IgD-negative memory B cell (primary cell): ENCODE measurements around the gene EBF3. TPM values are rescaled to one million over a fixed set of nuclear protein-coding genes. Genes with fewer than 3 reads are reported as not detected.
A peak's percentile ranks its signal among the peaks of the same experiment; 100 is the strongest.

Source experiments
- H3K27ac Mint-ChIP-seq, 3 donors: one replicate each; pipeline ENCODE4 v1.8.0; 2020 to 2022; ENCODE audit warnings: mild to moderate bottlenecking in 3 of 3, mixed read lengths in 3 of 3, moderate library complexity in 1 of 3
- H3K27me3 Mint-ChIP-seq: one replicate; pipeline ENCODE4 v1.8.0; 2021; ENCODE audit warnings: mixed read lengths
- H3K36me3 Mint-ChIP-seq: one replicate; pipeline ENCODE4 v1.8.0; 2020; ENCODE audit warnings: mild to moderate bottlenecking, mixed read lengths
- H3K4me1 Mint-ChIP-seq, 3 donors: one replicate each; pipeline ENCODE4 v1.8.0; 2020 to 2022; ENCODE audit warnings: mixed read lengths in 3 of 3, mild to moderate bottlenecking in 1 of 3
- H3K4me3 Mint-ChIP-seq, 4 donors: one replicate each; pipeline ENCODE4 v1.8.0; 2020 to 2022; ENCODE audit warnings: mild to moderate bottlenecking in 4 of 4, mixed read lengths in 4 of 4, moderate library complexity in 3 of 4
- H3K9me3 Mint-ChIP-seq, 3 donors: one replicate each; pipeline ENCODE4 v1.8.0; 2020 to 2021; ENCODE audit warnings: mixed read lengths in 3 of 3, mild to moderate bottlenecking in 1 of 3
- polyA plus RNA-seq: library from polyadenylated mRNA; unstranded; fragments of 300-500 nt; fragmentation: Illumina TruSeq; gene quantifications from one replicate; pipeline ENCODE4 v1.2.3, GENCODE V29; 2021

The EBF3 gene
- polyA plus RNA-seq, 1 donor from 2014 or later = not detected

DNA sequence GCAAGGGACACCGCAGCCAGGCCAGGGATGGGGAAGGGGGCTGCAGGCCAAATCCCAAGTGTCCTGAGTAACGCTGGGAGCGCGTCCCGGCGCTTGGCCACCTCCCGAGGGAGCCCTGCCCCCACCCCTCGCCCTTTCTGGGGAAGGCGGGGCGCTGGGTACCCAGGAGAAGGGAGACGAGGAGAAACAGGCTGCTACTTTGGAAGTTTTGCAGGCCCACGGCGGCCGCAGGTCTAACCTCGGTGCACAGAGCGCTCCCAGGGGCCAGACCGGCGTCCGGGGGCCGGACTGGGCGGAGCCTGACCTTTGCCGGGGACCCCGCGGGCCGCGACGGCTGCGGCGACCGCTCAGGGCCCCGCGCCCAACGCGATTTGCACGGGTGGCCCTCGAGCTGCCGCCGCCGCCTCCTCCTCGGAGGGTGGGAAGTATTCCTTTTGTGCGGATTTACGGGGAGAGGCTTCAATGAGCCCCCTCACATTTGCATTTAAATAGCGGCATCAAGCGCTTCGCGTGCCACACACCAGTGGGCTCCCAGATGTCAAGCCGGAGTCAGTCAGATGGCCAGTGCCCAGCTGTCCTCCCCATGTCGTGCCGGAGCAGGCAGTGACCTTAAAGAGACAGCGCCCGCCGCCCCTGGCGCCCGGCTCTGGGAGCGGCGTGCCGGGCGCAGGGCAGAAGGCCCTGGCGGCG lies 3.0 kb upstream of the EBF3 start:
- H3K4me3 Mint-ChIP-seq = no peak overlapping the region
- H3K36me3 Mint-ChIP-seq = no peaks in the 10 kb centered on the region
- peaks cover 7 to 15% (median 14%) of the 10 kb centered on the region in 3 donors for H3K4me1 Mint-ChIP-seq
- peaks cover 40% of the 10 kb centered on the region for H3K27me3 Mint-ChIP-seq
- no peak overlapping the region for H3K27ac Mint-ChIP-seq
- H3K9me3 Mint-ChIP-seq = peaks cover 0 to 10% (median 0%) of the 10 kb centered on the region in 3 donors

DNA sequence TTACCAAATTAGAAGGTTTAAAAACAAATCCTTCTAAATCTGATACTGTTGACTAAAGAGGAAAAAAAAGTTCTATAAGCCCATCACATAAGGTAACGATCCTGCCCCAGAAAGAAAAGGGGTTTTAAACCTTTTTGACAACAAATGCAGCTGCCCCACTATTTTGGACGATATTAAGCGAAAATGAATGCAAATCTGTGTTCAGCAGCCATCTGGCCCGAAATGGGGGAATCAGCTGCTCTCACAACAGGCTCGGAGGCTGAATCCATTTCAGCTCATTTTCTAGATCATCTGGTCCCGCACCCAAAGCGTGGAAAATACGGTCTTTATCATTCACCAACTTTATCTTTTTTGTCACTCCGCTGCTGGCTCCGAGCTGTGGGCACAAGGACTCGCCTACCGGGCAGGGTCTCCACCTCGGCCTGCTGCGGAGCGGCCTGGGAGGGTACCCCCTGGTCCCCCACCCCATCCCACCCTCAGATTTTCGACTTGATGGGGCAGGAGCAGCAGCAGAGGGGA lies 2.4 kb upstream of the EBF3 start:
- Mint-ChIP-seq H3K27me3 (peaks cover 42% of the 10 kb centered on the region), H3K27ac (peak overlapping the region; percentile 59 to 86 (median 83)), H3K36me3 (no peaks in the 10 kb centered on the region), H3K4me1 (peaks cover 5 to 11% (median 11%) of the 10 kb centered on the region in 3 donors), H3K4me3 (peak overlapping the region in 2 of 4 donors; percentile 44 to 60), H3K9me3 (peaks cover 0 to 11% (median 0%) of the 10 kb centered on the region in 3 donors)

DNA sequence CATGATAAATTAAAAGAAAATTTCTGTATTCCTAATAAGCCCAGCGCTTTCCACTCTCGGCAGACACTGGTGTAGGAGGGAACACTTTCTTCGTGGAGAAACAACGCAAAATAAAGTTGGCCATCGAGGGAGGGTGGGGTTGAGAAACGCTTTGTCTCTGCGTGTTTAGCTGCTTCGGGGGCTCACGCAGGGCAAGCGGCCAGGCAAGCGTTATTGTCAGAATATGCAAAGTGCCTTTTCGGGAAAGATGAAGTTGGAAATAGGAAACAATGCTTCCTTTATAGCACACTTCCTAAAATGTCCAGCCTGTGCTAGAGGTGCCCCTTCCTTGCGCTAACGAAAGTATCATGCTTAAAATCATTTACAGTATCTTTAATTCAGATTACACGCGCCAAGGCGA lies 1.9 kb upstream of the EBF3 start:
- H3K9me3 Mint-ChIP-seq = peaks cover 0 to 13% (median 0%) of the 10 kb centered on the region in 3 donors
- H3K27me3 Mint-ChIP-seq = peaks cover 45% of the 10 kb centered on the region
- H3K36me3 Mint-ChIP-seq = no peaks in the 10 kb centered on the region
- H3K4me3 Mint-ChIP-seq = peak overlapping the region in 1 of 4 donors; percentile 44
- H3K27ac Mint-ChIP-seq = peak overlapping the region; percentile 59 to 86 (median 83)
- H3K4me1 Mint-ChIP-seq = peaks cover 5 to 11% (median 10%) of the 10 kb centered on the region in 3 donors

DNA sequence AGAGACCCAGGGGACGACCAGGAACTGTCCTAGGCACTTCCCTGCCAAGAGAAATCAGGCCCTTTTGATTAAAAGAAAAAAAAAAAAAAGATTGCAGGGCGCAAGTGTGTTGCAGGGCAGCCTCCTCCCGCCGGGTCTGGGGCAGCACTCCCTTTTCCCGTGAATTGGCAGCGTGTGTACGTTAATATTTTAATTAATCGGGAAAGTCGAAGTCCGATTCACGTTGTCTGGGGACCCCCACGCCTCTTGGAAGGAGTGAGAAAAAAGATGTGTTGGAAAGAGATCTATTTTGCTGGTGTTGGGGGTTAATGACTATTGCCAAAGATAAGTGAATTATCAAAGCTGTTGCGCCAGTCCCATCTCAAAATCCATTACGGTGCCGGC lies 1.3 kb upstream of the EBF3 start:
- Mint-ChIP-seq H3K4me3 (peak overlapping the region in 1 of 4 donors; percentile 44), H3K9me3 (peaks cover 0 to 13% (median 0%) of the 10 kb centered on the region in 3 donors), H3K4me1 (peaks cover 5 to 11% (median 9%) of the 10 kb centered on the region in 3 donors), H3K27ac (peak overlapping the region in 2 of 3 donors; percentile 83 to 86), H3K36me3 (no peaks in the 10 kb centered on the region), H3K27me3 (peaks cover 47% of the 10 kb centered on the region)

DNA sequence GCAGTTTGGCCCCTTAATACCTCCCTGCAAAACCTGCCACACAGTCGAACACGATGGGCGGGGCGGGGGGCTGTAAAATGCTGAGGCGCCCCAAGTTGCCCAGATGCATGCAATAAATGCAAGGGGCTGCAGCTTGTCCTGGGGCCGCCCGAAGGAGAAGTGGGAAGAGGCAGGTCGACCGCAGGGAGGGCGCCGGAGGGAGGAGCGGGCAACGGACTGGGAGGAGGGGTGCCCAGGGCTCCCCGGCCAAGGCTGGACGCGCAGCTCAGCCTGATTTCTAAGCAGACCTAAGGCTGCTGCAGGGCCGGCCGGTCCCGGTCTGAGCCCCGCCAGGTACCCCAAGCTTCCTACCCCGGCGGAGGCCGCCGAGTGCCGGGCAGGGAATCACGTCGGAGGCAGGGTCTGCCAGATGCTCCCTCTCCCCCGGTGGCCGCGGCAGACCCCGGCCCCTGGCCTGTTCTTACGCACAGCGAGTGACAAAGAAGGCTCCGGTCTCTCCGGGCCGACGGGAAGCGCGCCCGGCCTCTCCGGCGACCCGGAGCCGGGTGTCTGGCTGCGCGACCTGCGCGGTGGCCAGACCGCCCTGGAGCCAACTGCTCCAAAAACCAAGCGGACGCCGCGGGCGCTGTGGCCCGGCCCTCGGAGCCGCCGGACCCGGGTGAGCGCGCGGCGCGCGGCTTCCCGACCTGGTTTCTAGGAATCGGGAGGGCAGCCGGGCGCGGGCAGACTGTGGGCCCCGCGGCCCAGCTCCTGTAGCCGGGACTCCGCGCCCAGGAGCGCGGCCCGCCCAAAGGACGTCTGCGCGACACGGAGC lies 744 bp upstream of the EBF3 start:
- Mint-ChIP-seq H3K9me3 (peaks cover 0 to 9% (median 0%) of the 10 kb centered on the region in 3 donors), H3K4me3 (peak overlapping the region in 1 of 4 donors; percentile 22), H3K4me1 (peaks cover 6 to 7% (median 7%) of the 10 kb centered on the region in 3 donors), H3K36me3 (no peaks in the 10 kb centered on the region), H3K27me3 (peaks cover 45% of the 10 kb centered on the region), H3K27ac (peak overlapping the region in 1 of 3 donors; percentile 69)

DNA sequence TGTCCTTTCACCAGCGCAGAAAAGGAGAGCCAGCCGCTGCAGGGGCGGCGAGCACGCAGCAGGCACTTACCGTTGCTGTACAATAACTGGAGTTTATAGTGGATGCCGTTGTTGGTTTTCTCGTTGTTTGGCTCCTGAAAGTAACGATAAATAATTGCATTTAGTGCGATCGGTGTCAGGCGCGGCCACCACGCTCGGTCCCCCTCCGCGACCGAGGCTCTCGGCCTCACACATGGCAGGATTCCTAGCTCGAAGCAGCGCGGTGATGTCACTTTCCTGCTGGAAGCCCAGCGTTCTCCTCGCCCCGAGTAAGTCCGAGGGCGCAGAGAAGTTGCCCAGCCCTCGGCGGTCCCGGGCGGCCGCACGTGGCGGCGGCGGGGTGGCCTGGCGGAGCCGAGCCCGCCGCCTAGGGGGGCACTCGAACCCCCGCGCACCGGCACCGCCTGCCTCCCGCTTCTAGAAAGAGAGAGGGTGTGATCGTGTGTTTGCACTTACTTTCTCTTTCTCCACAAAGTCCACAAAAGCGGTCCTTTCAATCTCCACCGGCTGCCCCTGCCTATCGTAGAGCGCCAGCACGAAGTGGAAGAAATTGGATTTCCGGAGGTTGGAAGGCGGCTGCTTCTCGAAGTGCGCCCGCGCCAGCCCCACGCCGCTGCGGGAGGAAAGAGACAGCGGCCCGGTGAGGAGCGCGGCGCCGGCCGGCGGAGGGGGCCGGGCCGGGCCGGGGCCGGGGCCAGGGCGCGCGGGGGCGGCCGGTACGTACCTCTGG lies 1.0 kb downstream of the EBF3 start:
- H3K9me3 Mint-ChIP-seq = peaks cover 0 to 13% (median 0%) of the 10 kb centered on the region in 3 donors
- H3K4me3 Mint-ChIP-seq = peak overlapping the region; percentile 24 to 76 (median 45)
- peaks cover 5 to 12% (median 11%) of the 10 kb centered on the region in 3 donors for H3K4me1 Mint-ChIP-seq
- H3K36me3 Mint-ChIP-seq = no peaks in the 10 kb centered on the region
- peaks cover 49% of the 10 kb centered on the region for H3K27me3 Mint-ChIP-seq
- peak overlapping the region; percentile 61 to 94 (median 87) for H3K27ac Mint-ChIP-seq

DNA sequence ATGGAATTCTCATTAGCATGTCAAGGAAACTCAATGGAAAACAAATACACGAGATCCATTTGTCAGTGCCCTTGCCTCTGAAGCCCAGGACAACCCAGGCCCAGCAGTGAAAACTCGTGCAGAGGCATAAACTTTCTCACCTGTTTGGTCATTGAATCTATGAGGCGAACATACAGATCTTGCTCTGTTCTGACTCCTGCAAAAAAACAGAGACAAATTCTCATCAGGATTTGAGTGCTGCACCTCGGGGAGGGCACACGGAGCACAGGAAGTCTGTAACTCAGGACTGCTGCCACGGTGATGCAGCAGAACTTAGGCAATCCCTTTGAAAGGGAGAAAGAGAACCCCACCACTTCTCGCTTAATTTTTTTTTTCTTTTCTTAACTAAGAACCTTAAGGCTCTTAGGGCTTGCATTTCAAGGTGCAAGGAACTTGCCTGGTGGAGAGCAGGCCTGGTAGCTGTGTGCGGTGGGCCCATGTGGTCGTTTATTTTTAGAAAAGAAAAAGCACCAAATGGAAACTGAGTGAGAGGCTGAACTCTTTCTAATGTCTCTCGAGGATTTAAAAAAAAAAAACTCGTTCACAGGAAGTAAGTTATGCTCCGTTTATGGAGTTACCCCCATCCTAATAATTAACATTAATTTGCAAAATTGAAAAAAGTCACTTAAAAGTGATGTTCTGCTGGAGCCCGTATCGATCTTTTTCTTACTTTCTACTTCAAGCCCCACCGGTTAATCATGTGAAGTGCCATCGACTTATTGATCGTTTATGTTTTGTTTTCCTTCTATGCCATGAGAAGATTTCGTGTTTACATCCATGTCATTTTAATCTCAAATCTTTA lies 1.8 kb downstream of the EBF3 start:
- Mint-ChIP-seq H3K27me3 (peaks cover 53% of the 10 kb centered on the region), H3K9me3 (peaks cover 0 to 14% (median 0%) of the 10 kb centered on the region in 3 donors), H3K27ac (peak overlapping the region; percentile 61 to 94 (median 87)), H3K4me1 (peaks cover 5 to 12% (median 11%) of the 10 kb centered on the region in 3 donors), H3K36me3 (no peaks in the 10 kb centered on the region), H3K4me3 (peak overlapping the region; percentile 9 to 76 (median 26))

DNA sequence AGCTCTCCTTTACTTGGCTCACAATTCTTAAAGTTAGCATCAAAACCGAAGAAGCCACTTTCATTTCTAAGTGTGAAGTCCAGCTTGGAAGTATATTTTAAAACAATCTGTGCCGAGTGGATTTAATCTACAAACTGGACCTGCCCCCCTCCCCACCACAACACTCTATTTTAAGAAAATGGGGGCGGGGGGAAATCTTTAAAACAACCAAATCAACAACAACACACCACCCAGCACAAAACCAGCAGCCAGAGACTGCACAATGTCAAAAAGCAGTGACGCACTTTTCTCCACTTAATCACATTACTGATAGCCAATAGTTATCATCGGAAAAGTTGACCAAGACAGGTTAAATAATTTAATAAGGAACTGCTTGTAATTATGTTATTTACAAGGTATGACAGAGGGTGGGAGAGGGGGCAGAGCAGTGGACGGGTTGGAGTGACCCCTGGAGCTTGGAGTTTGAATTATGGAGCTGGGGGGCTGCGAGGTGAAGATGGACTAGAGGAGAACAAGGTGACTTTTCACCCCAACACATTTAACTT lies 2.8 kb downstream of the EBF3 start:
- Mint-ChIP-seq H3K9me3 (peaks cover 0 to 16% (median 0%) of the 10 kb centered on the region in 3 donors), H3K4me3 (peak overlapping the region in 3 of 4 donors; percentile 33 to 68 (median 50)), H3K27ac (peak overlapping the region; percentile 12 to 61 (median 27)), H3K4me1 (peaks cover 5 to 12% (median 11%) of the 10 kb centered on the region in 3 donors), H3K27me3 (peaks cover 52% of the 10 kb centered on the region), H3K36me3 (no peaks in the 10 kb centered on the region)

DNA sequence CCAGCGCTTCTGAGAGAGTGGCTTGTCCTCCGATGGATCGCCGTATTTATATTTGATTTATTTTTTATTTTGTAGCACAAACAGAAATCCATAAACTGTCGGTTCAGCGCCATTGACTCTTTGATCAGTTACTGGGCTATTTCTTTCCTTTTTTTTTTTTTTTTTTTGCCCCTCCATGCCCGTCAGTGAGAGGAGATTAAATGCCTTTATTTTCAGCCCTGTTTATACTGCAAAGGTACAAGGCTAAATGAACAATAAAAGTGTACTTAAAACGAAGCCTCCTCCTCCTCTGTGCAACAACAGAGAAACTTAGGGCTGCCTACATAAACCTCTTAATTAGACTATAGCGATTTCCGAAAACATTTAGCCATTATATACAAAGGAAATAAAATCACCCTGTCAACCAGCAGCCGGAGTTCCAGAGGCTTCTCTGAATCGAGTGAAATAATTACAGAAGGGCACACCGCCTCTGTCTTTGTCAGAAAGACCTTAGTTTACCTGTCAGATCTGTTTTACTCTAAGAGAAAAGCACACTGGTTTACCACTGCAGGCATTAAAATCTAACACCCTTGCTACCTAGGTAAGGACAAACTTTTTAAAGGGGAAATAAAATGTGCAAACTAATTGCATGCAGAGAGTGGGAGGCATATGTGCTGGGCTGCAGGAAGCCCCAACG lies 3.5 kb downstream of the EBF3 start:
- peak overlapping the region in 2 of 3 donors; percentile 12 to 60 for H3K27ac Mint-ChIP-seq
- H3K9me3 Mint-ChIP-seq = peaks cover 0 to 12% (median 0%) of the 10 kb centered on the region in 3 donors
- H3K4me3 Mint-ChIP-seq = peak overlapping the region in 3 of 4 donors; percentile 17 to 63 (median 50)
- no peaks in the 10 kb centered on the region for H3K36me3 Mint-ChIP-seq
- H3K27me3 Mint-ChIP-seq = peaks cover 46% of the 10 kb centered on the region
- peaks cover 5 to 12% (median 11%) of the 10 kb centered on the region in 3 donors for H3K4me1 Mint-ChIP-seq

DNA sequence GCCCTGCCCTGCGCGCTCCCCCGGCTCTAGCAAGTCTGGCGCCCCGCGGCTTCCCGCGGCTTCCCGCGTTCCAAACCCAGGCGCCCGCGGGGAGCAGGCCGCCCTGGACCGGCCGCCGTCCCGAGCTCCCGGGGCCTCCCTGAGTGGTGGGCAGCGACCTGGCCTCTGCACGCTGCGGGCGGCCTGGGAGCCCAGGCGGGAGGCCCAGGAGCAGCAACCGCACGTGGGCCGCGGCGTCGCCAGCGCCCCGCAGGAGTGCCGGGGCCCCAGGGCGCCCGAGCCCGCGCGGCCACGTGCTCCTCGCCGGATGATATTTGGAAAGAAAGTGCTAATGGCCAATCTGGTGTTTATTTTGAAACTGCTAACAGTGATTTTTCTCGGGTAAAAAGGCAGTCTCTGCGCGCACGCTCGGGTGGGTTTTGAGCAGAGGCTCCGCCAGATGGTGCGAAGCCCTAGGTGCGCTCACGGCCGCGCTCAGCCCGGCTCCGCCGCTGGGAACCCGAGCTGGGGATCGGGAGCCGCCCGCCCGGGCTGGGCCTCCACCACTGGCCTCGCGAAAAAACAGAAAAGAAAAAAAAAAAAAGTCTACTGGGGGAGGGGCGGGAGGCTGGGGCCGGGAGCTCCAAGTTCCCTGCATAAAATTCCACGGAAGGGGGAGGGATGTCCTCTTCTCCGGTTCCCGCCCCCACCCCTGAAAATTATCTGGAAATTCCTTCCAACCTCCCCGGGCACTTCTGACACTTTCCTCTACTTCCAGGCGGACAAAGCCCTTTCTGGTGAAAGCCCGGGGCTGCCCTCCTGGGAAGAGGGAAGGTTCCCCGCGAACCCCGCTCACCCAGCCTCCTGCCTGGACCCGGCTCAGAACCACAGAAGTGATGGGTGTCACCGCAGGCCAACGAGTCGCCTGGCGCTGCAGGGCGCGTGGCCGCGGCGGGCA lies 4.3 kb downstream of the EBF3 start:
- H3K4me1 Mint-ChIP-seq = peaks cover 5 to 12% (median 11%) of the 10 kb centered on the region in 3 donors
- peaks cover 46% of the 10 kb centered on the region for H3K27me3 Mint-ChIP-seq
- peak overlapping the region in 2 of 4 donors; percentile 17 to 63 for H3K4me3 Mint-ChIP-seq
- no peaks in the 10 kb centered on the region for H3K36me3 Mint-ChIP-seq
- peak overlapping the region in 1 of 3 donors; percentile 12 for H3K27ac Mint-ChIP-seq
- peaks cover 0 to 10% (median 0%) of the 10 kb centered on the region in 3 donors for H3K9me3 Mint-ChIP-seq

DNA sequence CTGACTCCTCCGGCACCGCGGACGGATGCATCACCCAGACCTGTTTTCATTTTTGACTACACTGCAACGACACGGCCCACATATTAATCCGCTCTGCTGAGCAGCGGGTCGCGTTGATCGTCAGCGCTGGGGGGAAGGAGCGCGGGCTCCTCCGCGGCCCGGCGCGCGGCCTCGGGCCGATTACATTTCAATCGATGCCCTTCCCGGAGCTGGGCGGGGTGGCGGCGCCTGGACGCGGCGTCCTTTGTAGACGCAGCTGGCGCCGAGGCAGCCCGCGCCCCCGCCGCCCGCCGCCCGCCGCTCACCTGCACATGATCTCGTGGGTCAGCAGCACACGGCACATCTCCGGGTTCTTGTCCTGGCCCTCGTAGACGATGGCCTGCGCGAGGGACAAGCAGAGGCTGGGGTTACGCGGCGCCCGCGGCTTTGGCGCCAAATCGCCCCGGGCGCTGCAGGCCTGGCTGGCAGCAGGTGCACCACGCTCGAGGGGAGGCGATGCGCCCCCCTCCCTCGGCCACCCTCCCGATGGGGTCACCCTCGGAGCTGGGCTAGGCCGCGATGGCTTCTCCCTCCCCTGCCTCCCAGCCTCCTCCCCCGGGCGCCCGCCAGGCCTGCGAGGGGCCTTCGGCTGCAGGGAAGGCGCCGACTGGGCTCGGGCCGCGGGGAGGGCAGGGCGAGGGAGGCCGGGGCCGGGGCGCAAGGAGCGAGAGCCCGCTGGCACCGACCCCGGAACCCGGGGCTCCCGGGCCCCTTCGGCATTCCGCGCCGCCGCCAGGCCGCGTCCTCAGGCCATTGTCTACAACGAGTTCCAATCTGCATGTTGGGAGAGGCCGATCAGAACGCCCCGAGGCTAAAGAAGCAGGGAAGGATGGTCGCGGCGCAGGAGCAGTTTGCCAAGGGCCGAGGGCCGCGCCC lies 5.2 kb downstream of the EBF3 start:
- H3K27ac Mint-ChIP-seq = peak overlapping the region in 2 of 3 donors; percentile 67 to 68
- H3K4me1 Mint-ChIP-seq = peaks cover 5 to 11% (median 10%) of the 10 kb centered on the region in 3 donors
- peak overlapping the region in 3 of 4 donors; percentile 4 to 76 (median 36) for H3K4me3 Mint-ChIP-seq
- H3K9me3 Mint-ChIP-seq = peaks cover 0 to 10% (median 0%) of the 10 kb centered on the region in 3 donors
- H3K36me3 Mint-ChIP-seq = no peaks in the 10 kb centered on the region
- peaks cover 44% of the 10 kb centered on the region for H3K27me3 Mint-ChIP-seq
